ENCODE results near the gene NRDC. TPM values are rescaled to one million over a fixed set of nuclear protein-coding genes. Genes with fewer than 3 reads are reported as not detected.
A peak's percentile ranks its signal among the peaks of the same experiment; 100 is the strongest.
"Not testable (repeated sequence)": the region's sequence is repeated elsewhere in the genome, so short reads cannot be mapped to it uniquely, and the experiment has no call there.

Gene NRDC
- polyA plus RNA-seq, 5 donors: 131 to 178 (median 161) TPM

DNA sequence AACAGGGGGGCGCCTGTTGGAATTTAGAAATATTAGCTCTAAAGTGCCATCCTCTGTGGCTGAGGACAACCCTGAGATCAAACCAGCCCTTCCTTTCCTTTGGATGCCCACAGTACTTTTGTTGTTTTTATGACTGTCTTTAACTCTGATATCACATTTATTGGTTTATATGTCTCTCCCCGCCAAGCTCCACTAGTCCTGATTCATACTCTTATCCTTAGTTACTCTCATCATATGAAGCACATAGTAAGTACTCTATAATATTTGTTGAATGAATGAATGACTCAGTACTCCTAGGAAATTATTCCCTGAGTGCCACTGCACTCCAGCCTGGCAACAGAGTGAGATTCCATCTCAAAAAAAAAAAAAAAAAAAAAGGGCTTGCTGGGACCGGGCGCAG lies 22.6 kb upstream of the NRDC start:
- DNase-seq: no peak

GRCh38 chr1:51899022-51899421 lies 20.5 kb upstream of the NRDC start:
- DNase-seq: no peak

- no peak for DNase-seq
These were observed 19.7 kb upstream of the NRDC start for GRCh38 chr1:51898090-51898734.

GRCh38 chr1:51897699-51898031 lies 19.1 kb upstream of the NRDC start:
- DNase-seq: no peak

GRCh38 chr1:51894748-51895147 lies 16.2 kb upstream of the NRDC start:
- DNase-seq: not testable (repeated sequence)

- no peak for DNase-seq
These were observed 265 bp downstream of the NRDC start for GRCh38 chr1:51878308-51878615.

DNA sequence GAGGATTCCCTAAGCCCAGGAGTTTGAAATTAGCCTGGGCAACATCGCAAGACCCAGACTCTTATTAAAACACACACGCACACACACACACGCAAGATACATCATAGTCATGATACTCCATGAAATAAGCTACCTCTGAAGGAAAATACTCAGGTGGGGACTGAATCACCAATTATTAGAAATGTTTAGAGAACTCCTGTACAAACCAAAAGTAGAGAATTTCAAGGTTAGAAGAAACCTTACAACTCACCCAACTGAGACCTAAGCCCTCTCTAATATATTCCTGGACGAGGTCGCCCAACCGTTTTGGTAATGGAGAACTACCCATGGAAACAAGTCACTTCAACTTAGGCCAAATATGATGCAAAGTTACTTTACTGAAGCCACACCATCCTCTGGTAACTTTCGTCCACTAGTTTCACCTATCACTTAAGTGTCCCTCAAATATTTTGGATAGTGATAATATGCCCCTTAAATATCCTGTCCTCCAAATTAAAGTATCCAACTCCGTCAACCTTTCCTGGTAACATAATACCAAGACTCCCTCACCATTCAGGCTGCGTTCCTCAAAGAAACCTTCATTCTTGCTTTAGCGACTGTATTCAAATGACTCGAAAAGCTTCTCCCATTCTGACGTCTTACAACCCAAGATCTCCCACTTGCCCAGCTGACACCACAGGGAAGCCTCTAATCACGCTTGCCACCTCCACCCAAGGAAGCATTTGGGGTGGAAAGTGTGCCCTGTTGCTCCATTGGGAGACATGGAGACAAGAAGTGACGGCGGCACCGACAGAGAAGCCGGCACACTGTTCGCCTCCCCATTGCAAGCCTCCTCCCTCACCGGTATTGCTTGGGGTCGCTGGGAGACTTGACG lies 856 bp downstream of the NRDC start:
- DNase-seq: peak; percentile 6 to 23

GRCh38 chr1:51875836-51876235 lies 2.7 kb downstream of the NRDC start:
- no peak for DNase-seq

GRCh38 chr1:51875291-51875772 lies 3.2 kb downstream of the NRDC start:
- no peak for DNase-seq

GRCh38 chr1:51873270-51873669 lies 5.3 kb downstream of the NRDC start:
- DNase-seq: not testable (repeated sequence)

GRCh38 chr1:51871351-51871975 lies 7.1 kb downstream of the NRDC start:
- no peak for DNase-seq

GRCh38 chr1:51870603-51871350 lies 7.8 kb downstream of the NRDC start:
- DNase-seq: no peak

DNA sequence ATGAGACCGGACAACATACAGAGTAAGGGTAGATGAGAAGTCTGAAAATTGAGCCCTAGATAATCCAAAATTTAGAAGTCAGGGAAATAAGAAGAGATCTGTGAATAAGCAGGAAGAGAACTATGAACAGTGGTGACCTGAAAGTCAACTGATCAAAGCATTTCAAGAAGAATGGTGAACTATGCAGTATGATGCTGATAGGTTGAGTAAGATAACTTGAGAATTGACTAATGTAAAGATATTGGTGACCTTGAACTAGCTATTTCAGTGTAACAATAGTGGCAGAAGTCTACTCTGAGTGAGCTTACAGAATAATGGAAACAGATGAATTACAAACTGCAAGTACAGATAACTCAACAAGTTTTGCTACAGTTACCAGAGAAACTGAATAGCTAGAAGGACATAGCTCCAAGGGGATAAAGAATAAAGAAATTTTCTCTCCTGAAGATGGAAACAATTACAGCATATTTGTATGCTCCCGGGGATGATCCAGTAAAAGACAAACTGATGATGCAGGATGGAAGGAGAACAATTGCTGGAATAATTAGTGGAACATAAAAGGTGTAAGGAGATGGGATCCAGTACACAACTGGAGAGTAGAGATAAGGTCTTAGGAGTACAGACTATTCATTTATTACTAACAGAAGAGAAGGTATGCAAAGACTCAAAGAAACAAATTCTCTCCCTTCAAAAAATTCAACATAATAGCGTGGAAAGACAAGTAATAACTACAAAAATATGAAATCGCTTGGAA lies 10.9 kb downstream of the NRDC start:
- DNase-seq: no peak

GRCh38 chr1:51863384-51863783 lies 15.1 kb downstream of the NRDC start:
- no peak for DNase-seq

GRCh38 chr1:51861669-51862068 lies 16.9 kb downstream of the NRDC start:
- no peak for DNase-seq

DNA sequence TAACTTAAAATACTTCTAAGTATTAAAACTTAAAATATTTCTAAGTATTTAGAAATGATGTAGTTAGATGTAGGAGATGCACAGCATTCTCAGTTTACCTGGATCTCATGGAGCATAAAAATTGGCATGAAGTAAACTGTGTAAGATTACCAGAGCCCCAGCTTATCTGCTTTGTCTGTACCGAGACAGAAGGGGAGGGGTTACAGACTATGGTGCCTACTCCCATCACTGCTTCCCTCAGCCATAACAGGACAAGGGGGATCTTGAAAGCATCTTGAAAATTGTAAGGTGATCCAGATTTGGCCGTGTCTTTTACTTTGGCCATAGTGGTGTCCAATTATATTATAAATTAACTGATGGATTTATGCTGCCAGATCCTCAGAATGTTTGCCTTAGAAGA lies 18.8 kb downstream of the NRDC start:
- no peak for DNase-seq

DNA sequence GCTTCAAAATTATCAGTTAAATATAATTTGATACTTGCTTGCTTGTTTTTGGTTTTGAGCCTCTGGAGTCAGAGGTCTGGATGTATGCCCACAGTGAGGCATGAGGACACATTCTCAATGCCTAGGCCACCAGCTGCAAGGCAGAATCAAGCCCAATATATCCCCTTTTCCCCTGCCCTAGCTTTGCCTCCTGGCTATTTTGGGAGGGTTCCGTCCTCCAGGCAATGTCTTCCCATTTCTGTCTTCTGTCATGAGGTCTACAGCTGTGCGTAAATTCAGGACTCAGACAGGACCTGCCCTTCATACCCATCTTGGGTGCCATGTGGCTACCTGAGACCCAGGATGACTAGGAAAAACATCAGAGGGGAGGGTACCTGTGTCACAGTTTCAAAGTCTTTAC lies 19.2 kb downstream of the NRDC start:
- DNase-seq: no peak

DNA sequence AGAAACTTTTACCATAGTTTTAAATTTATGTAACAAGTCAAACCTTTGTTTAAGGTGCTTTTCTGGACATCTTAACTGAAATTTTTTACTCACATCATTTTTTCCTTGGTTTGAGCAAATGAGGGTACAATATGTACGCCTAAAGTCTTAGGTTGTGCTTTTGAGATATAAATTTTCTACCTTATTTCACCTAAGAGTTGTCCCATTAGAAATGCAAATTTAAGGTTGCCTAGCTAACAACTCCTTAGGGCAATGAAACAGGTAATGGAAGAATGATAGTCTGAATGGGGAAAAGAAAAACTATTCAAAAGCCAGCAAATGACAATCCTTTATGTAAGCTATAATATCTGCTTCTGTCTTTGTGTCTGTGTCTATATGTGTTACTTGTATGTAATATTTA lies 19.6 kb downstream of the NRDC start:
- DNase-seq: no peak

DNA sequence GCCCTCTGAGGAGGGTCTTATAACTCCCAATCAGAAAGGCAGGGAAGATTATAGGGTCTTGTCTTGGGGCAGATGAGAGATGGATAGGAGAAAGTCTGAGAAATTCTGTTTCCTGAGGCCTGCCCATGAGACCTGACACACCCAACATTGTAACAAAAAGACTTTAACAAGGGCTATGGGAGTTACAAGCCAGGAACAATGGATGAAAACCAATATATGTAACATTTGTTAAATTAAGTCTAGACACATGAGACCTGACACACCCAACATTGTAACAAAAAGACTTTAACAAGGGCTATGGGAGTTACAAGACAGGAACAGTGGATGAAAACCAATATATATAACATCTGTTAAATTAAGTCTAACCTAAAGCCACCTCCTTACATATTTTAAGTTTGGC lies 21.8 kb downstream of the NRDC start:
- no peak for DNase-seq

DNA sequence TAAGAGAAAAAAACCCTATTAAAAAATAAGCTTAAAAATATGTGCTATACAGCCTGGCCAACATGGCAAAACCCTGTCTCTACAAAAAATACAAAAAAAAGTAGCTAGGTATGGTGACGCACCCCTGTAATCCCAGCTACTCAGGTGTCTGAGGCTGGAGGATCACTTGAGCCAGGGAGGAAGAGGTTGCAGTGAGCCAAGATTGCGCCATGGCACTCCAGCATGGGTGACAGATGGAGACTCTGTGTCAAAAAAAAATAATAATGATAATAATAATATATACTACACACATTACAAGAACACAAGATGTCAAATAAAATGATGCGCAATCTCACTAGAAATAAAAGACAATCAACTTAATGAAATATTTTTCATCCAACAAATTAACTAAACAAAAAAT lies 22.9 kb downstream of the NRDC start:
- no peak for DNase-seq

DNA sequence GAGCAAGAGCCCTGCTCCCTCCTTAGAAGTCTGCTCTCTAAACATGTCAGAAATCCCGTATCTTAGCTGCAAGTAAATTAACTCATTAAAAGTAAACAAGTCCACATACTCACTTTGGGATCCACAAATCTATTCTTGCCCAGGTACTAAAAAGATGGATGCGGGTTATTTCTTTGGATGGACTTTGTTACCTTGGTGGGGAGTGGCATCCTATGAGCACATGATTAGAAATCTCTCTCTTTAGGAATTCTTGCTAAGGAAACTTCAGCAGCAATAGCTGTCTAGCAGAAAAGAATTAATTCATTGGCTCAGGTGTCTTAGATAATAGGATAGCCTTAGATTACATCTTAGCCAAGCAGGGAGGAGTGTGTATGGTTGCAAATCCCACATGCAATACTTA lies 25.2 kb downstream of the NRDC start:
- no peak for DNase-seq

All from right lung (tissue), 5 donors.